SK-N-MC (cell line): ENCODE results near the gene ELOA.
"Not testable (repeated sequence)": the region's sequence is repeated elsewhere in the genome, so short reads cannot be mapped to it uniquely, and the experiment has no call there.

Experiments used
- EZH2 ChIP-seq: fragments of 200-600 bp; sonication (generic); IDR thresholded peaks from one replicate; pipeline ENCODE4 v1.6.1; 2017; ENCODE audit warnings: antibody characterized with exemption
- POLR2AphosphoS5 ChIP-seq: IDR thresholded peaks from 2 replicates; pipeline ENCODE4 v1.6.1; 2012; ENCODE audit warnings: mild to moderate bottlenecking, low read depth, low read length, borderline replicate concordance

DNA sequence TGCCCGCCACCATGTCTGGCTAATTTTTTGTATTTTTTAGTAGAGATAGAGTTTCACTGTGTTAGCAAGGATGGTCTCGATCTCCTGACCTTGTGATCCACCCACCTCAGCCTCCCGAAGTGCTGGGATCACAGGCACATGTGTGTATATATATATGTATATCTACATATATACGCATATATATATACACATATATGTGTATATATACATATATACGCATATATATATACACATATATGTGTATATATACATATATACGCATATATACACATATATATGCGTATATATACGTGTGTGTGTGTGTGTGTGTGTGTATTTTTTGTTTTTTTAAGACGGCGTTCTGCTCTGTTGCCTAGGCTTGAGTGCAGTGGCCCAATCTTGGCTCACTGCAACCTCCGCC, 39.9 kb downstream of the ELOA start:
- TF ChIP-seq POLR2AphosphoS5, EZH2: not testable (repeated sequence)
